Activated naive CD4-positive, alpha-beta T cell treated with anti-CD3 and anti-CD28 coated beads, Interleukin-2, amount 50 U/mL, for 72 hours (primary cell): ENCODE measurements around the gene P2RY2. TPM values are rescaled to one million over a fixed set of nuclear protein-coding genes. Genes with fewer than 3 reads are reported as not detected.
"Not testable (repeated sequence)": the region's sequence is repeated elsewhere in the genome, so short reads cannot be mapped to it uniquely, and the experiment has no call there.

Source experiments
- ATAC-seq, 2 donors: fragments of 150-1000 bp; cut with Tn5 transposase; 2 replicates each; pipeline ENCODE4 v1.10.0; 2021; ENCODE audit warnings: mild to moderate bottlenecking in 2 of 2, moderate library complexity in 2 of 2
- DNase-seq, 2 donors: peaks; one replicate each; pipeline ENCODE4 v3.0.0; 2021 to 2022; ENCODE audit warnings: low spot score in 2 of 2
- H3K27ac Mint-ChIP-seq, 2 donors: one replicate each; pipeline ENCODE4 v1.8.0; 2022; ENCODE audit warnings: mild to moderate bottlenecking in 2 of 2, mixed read lengths in 2 of 2
- H3K36me3 Mint-ChIP-seq, 2 donors: one replicate each; pipeline ENCODE4 v1.8.0; 2022; ENCODE audit warnings: mixed read lengths in 2 of 2
- H3K9me3 Mint-ChIP-seq, 2 donors: one replicate each; pipeline ENCODE4 v1.8.0; 2022; ENCODE audit warnings: mixed read lengths in 2 of 2
- total RNA-seq, 2 donors: library from RNA; stranded (reverse); gene quantifications; one replicate each; pipeline ENCODE4 v1.2.3, GENCODE V29; 2022

P2RY2 gene
- total RNA-seq, 2 donors from 2014 or later, result not detected

DNA sequence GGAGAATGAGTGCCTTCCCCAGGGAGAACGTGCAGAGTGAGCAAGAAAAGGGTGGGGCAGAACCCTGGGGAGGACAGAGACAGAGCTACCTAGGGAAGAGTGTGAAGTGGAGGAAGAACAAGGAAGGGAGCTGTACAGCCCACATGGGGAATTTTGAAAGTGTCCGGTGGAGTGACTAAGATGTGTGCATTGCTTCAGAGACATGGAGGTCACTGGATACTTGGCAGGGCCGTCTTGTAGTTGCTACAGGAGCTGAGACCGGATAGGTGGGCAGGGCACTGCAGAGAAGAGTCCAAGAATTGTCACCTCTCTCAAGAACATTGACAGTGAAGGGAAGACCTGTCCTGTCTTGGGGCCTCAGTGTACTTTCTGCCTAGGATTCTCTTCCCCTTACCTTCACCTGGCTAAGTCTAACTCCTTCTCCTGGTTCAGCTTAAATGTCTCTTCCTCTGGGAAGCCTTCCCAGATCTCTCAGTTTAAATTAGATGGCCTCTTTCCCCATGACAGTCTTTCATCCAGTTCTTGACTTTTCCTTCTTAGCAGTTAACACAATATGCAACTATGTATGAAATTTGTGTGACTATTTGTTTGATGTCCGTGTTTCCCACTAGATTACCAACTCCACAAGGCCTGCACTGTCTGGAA is 44.9 kb downstream of the P2RY2 start:
- Mint-ChIP-seq H3K27ac (no peak overlapping the region), H3K9me3 (no peaks in the 10 kb centered on the region), H3K36me3 (no peaks in the 10 kb centered on the region)
- peak in 1 of 2 donors; percentile 41 for DNase-seq
- ATAC-seq, result no peak

DNA sequence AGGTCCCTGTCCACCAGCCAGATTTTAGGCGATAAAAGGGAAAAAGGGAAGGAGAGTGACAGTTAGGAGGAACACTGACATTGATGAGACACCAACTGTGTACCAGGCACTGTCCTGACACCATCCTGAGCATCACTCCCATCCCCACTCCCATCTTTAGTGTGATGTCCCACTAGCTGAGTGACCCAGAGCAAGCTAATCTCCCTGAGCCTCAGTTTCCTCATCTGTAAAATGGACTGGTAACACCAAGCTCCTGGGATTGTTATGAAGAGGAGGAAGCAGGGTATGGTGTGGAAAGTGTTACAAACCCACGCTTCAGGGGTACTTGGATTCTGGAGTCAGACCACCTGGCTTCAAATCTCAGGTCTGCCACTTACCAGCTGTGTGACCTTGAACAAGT is 45.6 kb downstream of the P2RY2 start:
- no peaks in the 10 kb centered on the region for H3K9me3 Mint-ChIP-seq
- H3K36me3 Mint-ChIP-seq, result no peaks in the 10 kb centered on the region
- no peak for ATAC-seq
- no peak overlapping the region for H3K27ac Mint-ChIP-seq
- peak in 1 of 2 donors; percentile 30 for DNase-seq

DNA sequence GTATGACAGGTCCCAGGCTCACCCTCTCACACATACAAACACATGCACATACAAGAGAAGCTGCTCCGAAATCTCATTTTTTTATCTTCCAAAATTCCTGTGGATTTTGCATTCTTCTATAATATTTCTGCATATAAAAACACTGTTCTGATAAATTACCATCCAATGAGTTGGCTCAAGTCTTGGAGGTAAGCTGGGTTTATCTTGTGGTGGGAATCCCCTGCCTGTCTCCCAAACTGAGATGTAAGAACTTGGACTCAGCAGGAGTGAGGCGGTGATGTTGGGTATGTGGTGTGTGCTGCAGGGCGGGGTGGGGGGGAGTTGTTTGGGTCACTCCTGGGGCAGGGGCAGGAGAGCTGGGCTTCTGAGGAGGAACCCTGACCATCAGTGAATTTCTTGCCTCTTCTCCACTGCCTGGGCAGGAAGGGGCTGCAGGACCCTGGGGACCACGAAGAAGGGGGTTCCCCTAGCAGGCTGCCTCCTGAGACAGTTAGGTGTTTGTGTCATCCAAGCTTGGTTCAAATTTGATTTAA is 47.3 kb downstream of the P2RY2 start:
- peak in 1 of 2 donors; percentile 31 for DNase-seq
- no peaks in the 10 kb centered on the region for H3K36me3 Mint-ChIP-seq
- no peaks in the 10 kb centered on the region for H3K9me3 Mint-ChIP-seq
- no peak for ATAC-seq
- H3K27ac Mint-ChIP-seq, result no peak overlapping the region

DNA sequence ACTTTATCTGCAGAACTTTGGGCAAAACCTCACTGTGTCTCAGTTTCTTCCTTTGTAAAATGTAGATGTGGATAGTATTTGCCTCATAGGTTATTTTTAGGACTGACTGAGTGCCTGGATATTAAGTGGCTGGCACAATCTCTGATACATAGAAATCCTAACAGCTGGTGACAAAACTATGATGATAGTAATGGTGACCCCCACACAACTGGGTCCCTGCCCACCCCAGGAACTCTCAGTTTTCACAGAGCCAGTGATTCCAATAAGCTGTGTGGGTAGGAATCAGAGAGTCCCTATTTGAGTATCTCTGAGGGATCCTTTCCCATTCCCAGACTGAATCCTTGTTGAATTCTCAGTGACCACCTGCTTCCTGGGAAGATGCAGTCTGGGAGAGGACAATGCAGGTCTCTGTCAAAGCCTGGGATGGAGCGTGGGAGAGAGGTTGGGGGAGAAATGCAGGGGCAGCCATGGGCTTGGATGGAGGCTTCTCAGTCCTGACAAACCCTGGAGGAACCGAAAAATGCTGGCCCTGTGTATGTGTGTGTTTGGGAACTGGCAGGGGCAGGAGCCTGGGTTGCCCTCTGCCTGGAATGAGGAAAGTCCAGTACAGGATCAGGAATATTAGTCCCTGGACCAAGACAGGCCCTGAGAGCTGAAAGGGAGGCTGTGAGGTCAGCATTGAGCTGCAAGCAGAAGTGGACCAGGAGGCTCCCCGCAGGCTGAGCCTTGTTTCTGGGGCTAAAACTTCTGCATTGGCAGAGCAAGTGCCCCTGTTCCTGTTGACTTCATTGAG is 48.0 kb downstream of the P2RY2 start:
- no peaks in the 10 kb centered on the region for H3K9me3 Mint-ChIP-seq
- no peaks in the 10 kb centered on the region for H3K36me3 Mint-ChIP-seq
- no peak overlapping the region for H3K27ac Mint-ChIP-seq
- peak in 1 of 2 donors; percentile 31 for DNase-seq
- no peak for ATAC-seq

DNA sequence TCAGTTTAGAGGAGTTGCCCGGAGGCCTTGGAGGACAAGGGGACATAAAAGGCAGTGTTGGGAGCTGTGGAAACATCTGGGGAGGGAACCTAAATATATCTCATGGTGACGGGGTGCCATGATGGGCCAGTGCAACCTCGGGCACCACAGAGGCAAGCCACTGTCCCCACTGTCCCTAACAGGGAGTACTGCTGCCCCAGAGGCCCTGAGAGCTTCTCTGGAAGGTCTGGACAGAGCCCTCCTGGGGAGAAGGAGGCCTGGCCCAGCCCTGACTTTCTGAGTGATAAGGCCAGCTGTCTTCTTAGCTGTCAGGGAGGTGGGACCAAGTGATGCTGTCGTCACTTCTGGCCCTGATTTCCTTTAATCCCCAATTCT is 48.6 kb downstream of the P2RY2 start:
- DNase-seq, result peak in 1 of 2 donors; percentile 16
- Mint-ChIP-seq H3K27ac (no peak overlapping the region), H3K36me3 (no peaks in the 10 kb centered on the region), H3K9me3 (no peaks in the 10 kb centered on the region)
- no peak for ATAC-seq

DNA sequence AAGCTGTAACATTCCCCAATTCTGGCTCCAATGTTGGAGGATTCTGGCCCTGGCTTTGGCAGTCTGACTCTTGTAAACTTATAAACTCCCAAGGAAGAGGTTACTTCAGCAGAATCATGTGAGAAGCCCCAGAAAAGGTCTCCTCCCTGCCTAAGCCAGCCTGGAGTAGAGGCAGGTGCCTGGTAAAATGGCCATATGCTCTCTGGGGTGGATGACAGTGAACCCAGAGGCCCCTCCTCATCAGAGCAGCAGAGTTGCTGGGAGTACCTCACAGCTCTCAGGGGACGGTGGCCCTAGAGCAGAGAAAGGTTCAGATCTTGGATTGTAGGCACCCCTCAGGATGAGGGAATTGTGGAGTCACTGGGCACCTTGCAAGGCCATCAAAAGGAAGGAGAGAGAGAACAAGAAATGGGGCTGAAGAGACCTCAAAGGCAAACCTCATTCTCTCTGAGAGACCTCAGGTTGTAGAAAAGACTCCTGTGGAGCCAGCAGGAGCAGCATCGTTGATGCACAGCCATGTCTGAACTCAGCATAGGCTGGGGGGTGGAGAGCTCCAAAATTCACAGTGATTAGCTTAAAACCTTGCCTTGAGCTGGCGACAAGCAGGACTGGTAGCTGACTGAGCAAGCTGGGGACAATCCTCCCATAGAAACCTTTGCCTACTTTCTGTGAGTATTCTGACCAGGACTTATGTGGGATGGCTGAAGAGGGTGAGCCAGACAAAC is 49.2 kb downstream of the P2RY2 start:
- ATAC-seq (no peak), DNase-seq (peak in 1 of 2 donors; percentile 25)
- Mint-ChIP-seq H3K9me3 (no peaks in the 10 kb centered on the region), H3K27ac (no peak overlapping the region), H3K36me3 (no peaks in the 10 kb centered on the region)

DNA sequence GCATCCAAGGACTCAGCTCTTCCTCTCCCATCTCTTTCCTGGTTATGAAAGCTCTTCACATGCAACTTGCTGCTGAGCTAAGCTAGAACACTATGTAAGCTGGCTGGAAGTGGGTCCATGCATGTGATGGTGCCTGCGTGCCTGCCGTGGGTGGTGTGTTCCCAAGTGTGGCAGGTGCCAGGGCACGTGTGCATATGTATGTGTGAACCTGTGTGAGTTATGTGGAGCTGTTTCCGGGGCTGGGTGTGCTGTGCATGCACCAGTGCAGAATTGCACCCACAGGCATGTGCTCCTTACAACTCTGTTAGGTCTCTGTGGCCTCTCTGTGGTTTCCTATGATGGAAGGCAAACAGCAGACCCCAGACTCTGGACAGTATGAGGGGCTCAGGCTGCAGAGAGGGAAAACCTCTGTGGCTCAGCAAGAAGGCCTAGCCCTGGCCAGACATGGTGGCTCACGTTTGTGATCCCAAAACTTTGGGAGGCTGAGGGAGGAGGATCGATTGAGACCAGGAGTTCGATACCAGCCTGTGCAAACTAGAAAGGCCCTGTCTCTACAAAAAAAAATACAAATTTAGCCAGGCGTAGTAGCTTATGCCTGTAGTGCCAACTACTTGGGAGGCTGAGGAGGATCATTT is 49.9 kb downstream of the P2RY2 start:
- H3K36me3 Mint-ChIP-seq, result no peaks in the 10 kb centered on the region
- ATAC-seq, result no peak
- peak in 1 of 2 donors; percentile 23 for DNase-seq
- H3K27ac Mint-ChIP-seq, result no peak overlapping the region
- no peaks in the 10 kb centered on the region for H3K9me3 Mint-ChIP-seq

DNA sequence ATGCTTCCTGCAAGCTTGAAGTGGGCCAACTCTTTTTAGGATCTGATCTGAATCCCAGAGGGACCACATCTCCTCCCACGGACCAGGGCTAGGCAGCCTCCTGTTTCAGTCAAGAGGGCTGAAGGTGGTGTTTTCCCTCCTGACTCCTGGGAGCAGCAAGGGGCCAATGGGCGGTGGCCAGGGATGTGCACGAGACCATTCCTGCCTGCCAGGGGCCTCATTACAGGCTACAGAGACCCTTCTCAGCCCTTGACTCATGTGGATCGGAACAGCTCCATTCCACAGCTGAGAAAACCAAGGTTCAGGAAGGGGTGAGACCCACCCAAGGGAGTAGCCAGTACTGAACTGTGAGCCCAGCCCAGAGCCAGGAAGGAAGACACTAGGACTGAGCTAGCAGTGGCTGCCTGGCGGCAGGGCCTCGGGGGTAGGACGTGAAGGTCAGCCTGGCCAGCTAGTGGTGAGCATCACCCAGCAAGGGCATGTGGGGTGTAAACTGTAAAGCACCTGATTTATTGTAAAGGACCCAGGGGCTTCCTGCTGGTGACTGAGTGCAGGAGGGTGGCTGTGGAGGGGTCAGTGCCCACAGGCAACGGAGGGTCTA is 50.7 kb downstream of the P2RY2 start:
- ATAC-seq (no peak), DNase-seq (peak in 1 of 2 donors; percentile 48)
- H3K36me3 Mint-ChIP-seq, result no peaks in the 10 kb centered on the region
- H3K9me3 Mint-ChIP-seq, result no peaks in the 10 kb centered on the region
- peak overlapping the region in 1 of 2 donors; percentile 75 for H3K27ac Mint-ChIP-seq

DNA sequence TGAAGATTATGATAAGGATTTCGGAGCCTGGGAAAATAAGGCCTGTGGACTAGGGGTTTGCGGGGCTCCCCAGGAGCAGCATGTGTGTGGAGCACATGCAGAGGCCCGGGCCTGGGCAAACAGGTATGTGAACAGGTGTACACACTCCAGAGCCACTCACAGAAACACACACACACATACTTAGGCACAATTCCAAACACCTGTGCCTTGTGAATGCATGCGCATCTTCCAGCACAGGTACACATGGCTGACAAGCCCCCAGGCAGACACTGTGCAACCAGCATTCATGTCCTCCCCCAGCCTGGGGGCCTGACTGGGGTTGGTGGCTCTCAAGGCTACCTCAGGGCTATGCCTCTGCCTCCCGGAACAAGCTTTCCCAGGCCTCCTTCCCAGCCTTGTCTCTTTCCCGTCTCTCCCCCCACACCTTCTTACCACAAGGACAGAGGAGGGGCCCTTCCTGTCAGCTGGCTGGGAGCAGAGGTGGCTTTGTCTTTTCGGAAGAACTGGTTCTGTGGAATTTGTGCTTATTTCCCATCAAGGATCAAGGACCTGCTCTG is 51.5 kb downstream of the P2RY2 start:
- ATAC-seq (no peak), DNase-seq (peak in 1 of 2 donors; percentile 18)
- no peak overlapping the region for H3K27ac Mint-ChIP-seq
- H3K9me3 Mint-ChIP-seq, result no peaks in the 10 kb centered on the region
- H3K36me3 Mint-ChIP-seq, result no peaks in the 10 kb centered on the region

DNA sequence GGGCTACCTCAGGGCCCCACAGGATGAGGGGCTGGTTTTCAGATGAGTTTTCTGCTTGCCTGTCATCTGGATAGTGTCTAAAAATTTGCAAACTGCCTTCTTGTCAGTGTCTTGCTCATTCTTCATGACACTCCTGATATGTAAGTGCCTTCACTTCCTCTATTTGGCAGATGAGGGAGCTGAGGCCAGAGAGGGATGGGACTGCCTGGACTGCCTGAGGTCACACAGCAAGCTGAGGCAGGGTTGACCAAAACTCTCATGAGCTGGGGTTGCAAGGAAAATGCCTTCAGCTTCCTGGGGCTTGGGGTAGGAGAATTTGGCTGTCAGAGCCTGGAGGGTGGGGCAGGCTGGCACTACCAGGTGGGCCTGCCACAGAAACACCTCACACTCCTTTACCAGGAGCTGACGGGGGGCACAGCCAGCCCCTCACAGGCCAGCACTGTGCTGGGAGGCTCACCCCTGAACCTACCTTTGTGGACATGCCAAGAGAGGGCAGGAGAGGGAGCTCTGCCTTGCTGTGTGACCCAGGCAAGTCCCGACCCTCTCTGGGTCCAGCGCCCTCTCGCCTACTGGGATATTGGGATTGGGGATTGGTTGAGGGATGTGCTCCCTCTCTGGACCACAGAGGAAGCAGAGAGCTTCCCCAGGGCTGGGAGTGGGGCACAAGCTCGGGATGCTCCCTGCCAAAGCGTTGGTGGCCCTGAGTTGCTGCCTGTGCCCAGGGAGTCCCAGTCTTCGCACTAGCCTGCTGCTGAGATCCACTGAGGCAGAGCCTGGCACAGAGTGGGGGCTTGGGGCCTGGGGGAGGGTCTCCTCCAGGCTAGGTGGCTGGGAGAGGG is 52.2 kb downstream of the P2RY2 start:
- Mint-ChIP-seq H3K27ac (peak overlapping the region in 1 of 2 donors; percentile 13), H3K9me3 (no peaks in the 10 kb centered on the region), H3K36me3 (no peaks in the 10 kb centered on the region)
- DNase-seq (peak in 1 of 2 donors; percentile 34), ATAC-seq (no peak)

DNA sequence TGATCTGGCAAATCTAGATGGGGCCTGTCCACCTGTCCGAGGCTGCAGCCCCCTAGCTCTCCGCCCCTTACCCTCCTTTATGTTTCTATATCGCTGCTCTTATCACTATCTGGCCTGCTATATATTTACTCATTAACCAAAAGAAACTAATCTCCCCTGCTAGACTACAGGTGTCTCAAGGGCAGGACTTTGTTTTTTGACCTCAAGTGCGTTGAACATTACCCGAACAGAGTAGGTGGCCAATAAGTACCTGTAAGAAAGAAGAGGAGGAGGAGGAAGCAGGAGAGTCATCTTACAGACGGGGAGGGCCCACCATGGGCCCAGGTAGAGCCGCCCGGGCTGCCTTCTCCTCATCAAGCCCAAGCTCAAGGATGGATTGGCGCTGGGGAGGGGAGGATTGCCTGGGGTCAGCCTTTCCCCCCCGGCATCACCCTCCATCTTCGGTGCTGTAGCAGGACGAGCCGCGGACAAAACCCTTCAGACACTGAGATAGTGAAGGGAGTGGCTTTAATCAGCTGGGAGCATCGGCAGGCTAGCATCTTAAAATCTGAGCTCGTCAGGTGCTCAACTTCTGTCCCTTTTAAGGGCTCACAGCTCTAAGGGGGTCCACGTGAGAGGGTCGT is 52.9 kb downstream of the P2RY2 start:
- no peaks in the 10 kb centered on the region for H3K9me3 Mint-ChIP-seq
- peak overlapping the region in 1 of 2 donors; percentile 13 for H3K27ac Mint-ChIP-seq
- ATAC-seq (no peak), DNase-seq (peak in 1 of 2 donors; percentile 20)
- H3K36me3 Mint-ChIP-seq, result no peaks in the 10 kb centered on the region

DNA sequence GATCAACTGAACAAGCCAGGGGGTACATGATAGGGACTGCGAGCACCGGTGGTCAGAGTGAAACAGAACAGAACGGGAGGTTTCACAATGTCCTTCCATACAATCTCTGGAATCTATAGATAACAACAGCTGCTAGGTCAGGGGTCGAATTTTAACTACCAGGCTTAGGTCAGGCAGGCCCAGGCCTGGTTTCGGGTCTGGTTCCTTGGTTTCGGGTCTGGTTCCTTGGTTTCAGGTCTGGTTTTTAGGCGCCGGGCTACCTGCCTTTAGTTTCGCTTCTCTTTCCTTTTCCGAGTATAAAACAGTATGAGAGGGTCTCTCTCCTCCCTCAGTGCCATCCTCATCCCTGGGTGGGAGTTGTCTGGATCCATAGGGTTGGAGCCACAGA is 53.4 kb downstream of the P2RY2 start:
- not testable (repeated sequence) for ATAC-seq, H3K36me3 Mint-ChIP-seq, H3K9me3 Mint-ChIP-seq, DNase-seq
- H3K27ac Mint-ChIP-seq, result peak overlapping the region in 1 of 2 donors; percentile 36

DNA sequence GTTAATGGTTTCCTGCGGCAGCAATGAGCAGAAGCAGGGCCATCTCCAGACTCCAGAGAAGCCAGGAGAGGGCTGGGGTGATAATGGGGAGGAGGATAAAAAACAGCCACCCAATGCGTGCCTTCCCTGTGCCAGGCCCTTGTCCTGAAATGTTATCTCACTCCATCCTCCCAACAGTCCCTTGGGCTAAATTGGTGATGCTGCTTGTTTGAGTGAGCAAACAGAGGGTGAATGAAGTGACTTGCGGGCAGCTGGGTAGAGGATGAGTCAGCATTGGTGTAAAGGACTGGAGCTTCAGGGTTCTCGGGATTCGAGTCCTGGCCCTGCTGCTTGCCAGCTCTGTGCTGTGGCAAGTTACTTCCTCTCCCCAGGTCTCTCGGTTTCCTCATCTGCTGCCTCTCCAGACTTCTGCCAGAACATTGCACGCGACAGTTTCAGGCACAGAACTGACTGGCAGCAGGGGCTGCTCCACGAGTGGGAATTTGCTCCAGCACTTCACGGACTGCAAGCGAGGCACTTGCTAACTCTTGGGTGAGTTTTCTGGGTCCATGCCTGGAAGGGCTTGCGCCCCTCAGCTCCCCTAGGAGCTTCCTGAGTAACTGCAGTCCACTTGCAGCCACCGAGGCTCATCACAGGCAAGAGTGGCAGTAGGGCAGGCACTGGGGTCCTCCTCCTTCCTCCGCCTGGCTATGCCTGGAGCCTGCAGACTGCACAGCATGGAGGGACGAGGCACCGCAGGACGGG is 54.0 kb downstream of the P2RY2 start, which contains the start of gene P2RY6:
TSS of gene P2RY6 (plus strand) at position 403 of the 744 bp plus-strand sequence. CDS start 24,181 bp downstream, outside the sequence.
- no peaks in the 10 kb centered on the region for H3K9me3 Mint-ChIP-seq
- ATAC-seq, result no peak
- no peaks in the 10 kb centered on the region for H3K36me3 Mint-ChIP-seq
- H3K27ac Mint-ChIP-seq, result peak within 1 kb of the TSS in 1 of 2 donors; percentile 36
- peak in 1 of 2 donors; percentile 50 for DNase-seq

DNA sequence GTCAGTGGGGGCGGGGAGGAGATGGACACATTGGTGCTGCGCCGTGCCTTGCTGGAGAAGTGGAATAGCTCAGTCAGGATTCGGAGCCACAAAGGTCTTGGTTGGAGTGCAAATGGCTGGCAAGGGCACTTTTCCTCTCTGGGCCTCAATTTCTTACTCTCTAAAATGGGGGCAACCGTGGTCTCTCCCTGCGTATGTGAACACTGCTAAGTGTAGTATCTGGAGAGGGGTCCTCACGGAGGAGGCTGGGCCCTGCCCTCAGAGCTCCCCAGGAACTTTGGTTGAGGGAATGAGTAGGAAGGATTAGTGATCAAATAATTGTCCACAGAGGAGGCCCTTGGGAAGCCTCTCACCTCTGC is 54.6 kb downstream of the P2RY2 start:
- Mint-ChIP-seq H3K27ac (no peak overlapping the region), H3K9me3 (no peaks in the 10 kb centered on the region), H3K36me3 (no peaks in the 10 kb centered on the region)
- DNase-seq (no peak), ATAC-seq (no peak)
